Liver (tissue), 9 donors: ENCODE data around the gene MDC1. TPM values are rescaled to one million over a fixed set of nuclear protein-coding genes. Genes with fewer than 3 reads are reported as not detected.
A peak's percentile ranks its signal among the peaks of the same experiment; 100 is the strongest.

Source experiments
- DNase-seq: peaks from one replicate; pipeline ENCODE4 v3.0.0-alpha.2; 2017; ENCODE audit warnings: low spot score
- H3K27ac ChIP-seq, 2 donors: one replicate each; pipeline ENCODE4 v1.7.0; 2013; ENCODE audit warnings: inconsistent platforms in 2 of 2, low read length in 2 of 2, control low read depth in 1 of 2, low read depth in 1 of 2, mild to moderate bottlenecking in 1 of 2
- H3K27me3 ChIP-seq, 4 donors: one replicate each; pipeline versions ENCODE4 v1.6.1 to v1.7.0; 2013; ENCODE audit warnings: low read length in 3 of 4, inconsistent platforms in 1 of 4, mild to moderate bottlenecking in 1 of 4, moderate library complexity in 1 of 4; ENCODE audit not compliant: control insufficient read depth in 4 of 4, insufficient read depth in 4 of 4
- H3K36me3 ChIP-seq, 4 donors: one replicate each; pipeline versions ENCODE4 v1.6.1 to v1.7.0; 2013; ENCODE audit warnings: low read length in 3 of 4, mild to moderate bottlenecking in 3 of 4, low read depth in 1 of 4, moderate library complexity in 1 of 4; ENCODE audit not compliant: control insufficient read depth in 4 of 4, insufficient read depth in 3 of 4
- H3K4me1 ChIP-seq, 4 donors: one replicate each; pipeline versions ENCODE4 v1.6.1 to v1.7.0; 2013; ENCODE audit warnings: low read length in 3 of 4, mild to moderate bottlenecking in 3 of 4, moderate library complexity in 1 of 4; ENCODE audit not compliant: control insufficient read depth in 4 of 4, insufficient read depth in 4 of 4
- H3K4me3 ChIP-seq, 3 donors: one replicate each; pipeline versions ENCODE4 v1.6.1 to v1.7.0; 2013; ENCODE audit warnings: low read length in 3 of 3, control low read depth in 1 of 3, low read depth in 1 of 3, mild to moderate bottlenecking in 1 of 3
- H3K9ac ChIP-seq, 2 donors: one replicate each; pipeline ENCODE4 v1.7.0; 2013; ENCODE audit warnings: low read length in 2 of 2, mild to moderate bottlenecking in 2 of 2, moderate library complexity in 2 of 2, control low read depth in 1 of 2, low read depth in 1 of 2
- H3K9me3 ChIP-seq, 4 donors: one replicate each; pipeline versions ENCODE4 v1.6.1 to v1.7.0; 2013; ENCODE audit warnings: low read length in 3 of 4; ENCODE audit not compliant: control insufficient read depth in 4 of 4
- CTCF ChIP-seq: fragments of 150-350 bp; IDR thresholded peaks from 2 replicates; pipeline ENCODE4 v1.5.1; 2017; ENCODE audit warnings: improper control_type of control experiment, low read depth, low read length; ENCODE audit not compliant: missing input control
- EGR1 ChIP-seq, 2 donors: IDR thresholded peaks; 2 replicates each; pipeline ENCODE4 v1.6.1; 2016 to 2018; ENCODE audit warnings: antibody characterized with exemption in 2 of 2, low read depth in 2 of 2
- FOXA1 ChIP-seq: IDR thresholded peaks from 2 replicates; pipeline ENCODE4 v1.6.1; 2016; ENCODE audit warnings: antibody characterized with exemption
- FOXA2 ChIP-seq: IDR thresholded peaks from 2 replicates; pipeline ENCODE4 v1.6.1; 2016; ENCODE audit warnings: antibody characterized with exemption
- HNF4G ChIP-seq: IDR thresholded peaks from 2 replicates; pipeline ENCODE4 v1.6.1; 2016; ENCODE audit warnings: antibody characterized with exemption
- JUND ChIP-seq, 2 donors: IDR thresholded peaks; 2 replicates each; pipeline ENCODE4 v1.6.1; 2016; ENCODE audit warnings: antibody characterized with exemption in 2 of 2
- NR2F2 ChIP-seq: IDR thresholded peaks from 2 replicates; pipeline ENCODE4 v1.6.1; 2016; ENCODE audit warnings: antibody characterized with exemption
- RAD21 ChIP-seq, 2 donors: IDR thresholded peaks; 2 replicates each; pipeline ENCODE4 v1.6.1; 2016; ENCODE audit warnings: antibody characterized with exemption in 2 of 2, mild to moderate bottlenecking in 2 of 2
- RXRA ChIP-seq, 2 donors: IDR thresholded peaks; 2 replicates each; pipeline ENCODE4 v1.6.1; 2017 to 2018; ENCODE audit warnings: antibody characterized with exemption in 2 of 2, mild to moderate bottlenecking in 1 of 2
- SP1 ChIP-seq: IDR thresholded peaks from 2 replicates; pipeline ENCODE4 v1.6.1; 2018; ENCODE audit warnings: antibody characterized with exemption, mild to moderate bottlenecking
- TAF1 ChIP-seq: conservative IDR thresholded peaks from 2 replicates; pipeline ENCODE4 v1.6.1; 2016; ENCODE audit warnings: antibody characterized with exemption, mild to moderate bottlenecking
- YY1 ChIP-seq: IDR thresholded peaks from 2 replicates; pipeline ENCODE4 v1.6.1; 2016; ENCODE audit warnings: antibody characterized with exemption, mild to moderate bottlenecking
- ZBTB33 ChIP-seq: IDR thresholded peaks from 2 replicates; pipeline ENCODE4 v1.6.1; 2016; ENCODE audit warnings: antibody characterized with exemption
- WGBS: extraction: QIAGEN DNeasy Blood & Tissue Kit; methylation state at CpG from one replicate; pipeline ENCODE4 v1.1.7; 2013; 5-methylcytosine and 5-hydroxymethylcytosine counted together
- polyA plus RNA-seq, 2 donors: library from polyadenylated mRNA; stranded (reverse) in 1 of 2; unstranded in 1 of 2; fragments of 200-250 nt in 1 of 2; fragments of >200 nt in 1 of 2; fragmentation: Nextera tagmentation in 1 of 2; extraction: Ambion mirVana in 1 of 2; gene quantifications; one replicate each; pipeline versions ENCODE4 v1.2.1 to v1.2.3, GENCODE V29; 2013 to 2015
- total RNA-seq, 2 donors: library from RNA; depleted of rRNA; stranded (reverse); fragments of >200 nt; gene quantifications; one replicate each; pipeline ENCODE4 v1.2.3, GENCODE V29; 2014
- donor health status: healthy.
- donor health status: healthy.
- donor health status: healthy.
- donor health status: healthy.
- donor health status: healthy.

MDC1 gene
- total and polyA plus RNA-seq, 4 donors = 5.9 to 15.5 (median 8.4) TPM

GRCh38 chr6:30730601-30731435, 13.7 kb upstream of the MDC1 start:
- WGBS = 32% methylated on average over 30 of the region's 30 CpGs
- peaks cover 14 to 49% (median 35%) of the 10 kb centered on the region in 4 donors for H3K36me3 ChIP-seq
- H3K4me3 ChIP-seq = no peak overlapping the region
- no peaks in the 10 kb centered on the region for H3K9me3 ChIP-seq
- peak; percentile 77 for DNase-seq
- H3K27me3 ChIP-seq = no peaks in the 10 kb centered on the region
- peaks cover 0 to 10% (median 5%) of the 10 kb centered on the region in 4 donors for H3K4me1 ChIP-seq
- no peak overlapping the region for H3K27ac ChIP-seq
- TF ChIP-seq RXRA (IDR thresholded peaks at IDR 0.05) (peak in 1 of 2 donors; percentile 47), NR2F2 (no peak), RAD21 (IDR thresholded peaks at IDR 0.05) (peak; percentile 85 to 91), CTCF (peak; percentile 82)
- no peak overlapping the region for H3K9ac ChIP-seq

GRCh38 chr6:30727920-30728553, 11.0 kb upstream of the MDC1 start:
- peak overlapping the region in 1 of 2 donors; percentile 21 for H3K27ac ChIP-seq
- H3K36me3 ChIP-seq = peaks cover 17 to 55% (median 47%) of the 10 kb centered on the region in 4 donors
- 72% methylated on average over 7 of the region's 7 CpGs for WGBS
- H3K4me3 ChIP-seq = no peak overlapping the region
- TF ChIP-seq NR2F2 (no peak), TAF1 (no peak), EGR1 (IDR thresholded peaks at IDR 0.05; ENCODE audit: low read depth in 2 of 2) (no peak), JUND (IDR thresholded peaks at IDR 0.05) (no peak), YY1 (no peak), FOXA2 (no peak)
- H3K4me1 ChIP-seq = peaks cover 0 to 23% (median 13%) of the 10 kb centered on the region in 4 donors
- DNase-seq = no peak
- no peak overlapping the region for H3K9ac ChIP-seq
- no peaks in the 10 kb centered on the region for H3K27me3 ChIP-seq
- no peaks in the 10 kb centered on the region for H3K9me3 ChIP-seq

GRCh38 chr6:30726506-30727413, 9.7 kb upstream of the MDC1 start:
- Histone ChIP-seq H3K27me3 (no peaks in the 10 kb centered on the region), H3K36me3 (peaks cover 17 to 55% (median 47%) of the 10 kb centered on the region in 4 donors), H3K27ac (no peak overlapping the region), H3K9ac (no peak overlapping the region), H3K4me3 (no peak overlapping the region), H3K9me3 (no peaks in the 10 kb centered on the region), H3K4me1 (peaks cover 0 to 35% (median 25%) of the 10 kb centered on the region in 4 donors)
- no peak for DNase-seq
- TF ChIP-seq HNF4G (no peak), SP1 (no peak), YY1 (no peak), TAF1 (no peak), FOXA1 (no peak), ZBTB33 (no peak), EGR1 (IDR thresholded peaks at IDR 0.05; ENCODE audit: low read depth in 2 of 2) (no peak)
- 91% methylated on average over 11 of the region's 11 CpGs for WGBS
